Measurements from ENCODE around the gene DENND4A.

- TF ChIP-seq CTCF (IDR thresholded peaks at IDR 0.05) (no peak), EZH2 (IDR thresholded peaks at IDR 0.05; ENCODE audit: borderline replicate concordance, insufficient read depth, low read depth, low read length, poor library complexity, severe bottlenecking) (no peak)
Observed at GRCh38 chr15:65804252-65804931, 12.3 kb upstream of the DENND4A start.
